GM18868 (cell line): ENCODE measurements around the gene GAB4.
"Not testable (repeated sequence)": the region's sequence is repeated elsewhere in the genome, so short reads cannot be mapped to it uniquely, and the experiment has no call there.

ENCODE experiments used
- ATAC-seq: cut with Tn5 transposase; IDR thresholded peaks from one replicate; pipeline ENCODE4 v1.9.1; 2021; ENCODE audit warnings: mild to moderate bottlenecking, moderate library complexity; ENCODE audit not compliant: unreplicated experiment

The GAB4 gene

GRCh38 chr22:16960220-16960883 is 47.7 kb downstream of the GAB4 start:
- no peak for ATAC-seq

GRCh38 chr22:16959345-16959930 is 48.6 kb downstream of the GAB4 start:
- no peak for ATAC-seq

GRCh38 chr22:16958475-16958874 is 49.5 kb downstream of the GAB4 start:
- ATAC-seq = no peak

- no peak for ATAC-seq
Measured at GRCh38 chr22:16957781-16958180, 50.2 kb downstream of the GAB4 start.

GRCh38 chr22:16956290-16956689 is 51.7 kb downstream of the GAB4 start:
- no peak for ATAC-seq

- ATAC-seq = no peak
Measured at GRCh38 chr22:16955678-16956210, 52.3 kb downstream of the GAB4 start.

- ATAC-seq = no peak
Measured at GRCh38 chr22:16955081-16955480, 52.9 kb downstream of the GAB4 start.

- no peak for ATAC-seq
Measured at GRCh38 chr22:16954060-16954403, 54.0 kb downstream of the GAB4 start.

GRCh38 chr22:16953206-16954059 is 54.6 kb downstream of the GAB4 start:
- no peak for ATAC-seq

- peak; percentile 95 for ATAC-seq
Measured at GRCh38 chr22:16949561-16949960, 58.5 kb downstream of the GAB4 start.

- no peak for ATAC-seq
Measured at GRCh38 chr22:16937811-16938210, 70.2 kb downstream of the GAB4 start.

GRCh38 chr22:16937209-16937608 is 70.8 kb downstream of the GAB4 start:
- not testable (repeated sequence) for ATAC-seq

GRCh38 chr22:16936625-16937024 is 71.4 kb downstream of the GAB4 start:
- ATAC-seq = no peak

GRCh38 chr22:16935209-16935608 is 72.8 kb downstream of the GAB4 start:
- no peak for ATAC-seq

- no peak for ATAC-seq
Measured at GRCh38 chr22:16933291-16934282, 74.4 kb downstream of the GAB4 start.

- ATAC-seq = no peak
Measured at GRCh38 chr22:16932577-16932976, 75.4 kb downstream of the GAB4 start.

GRCh38 chr22:16925407-16925966 is 82.5 kb downstream of the GAB4 start:
- no peak for ATAC-seq

- ATAC-seq = no peak
Measured at GRCh38 chr22:16922706-16923105, 85.3 kb downstream of the GAB4 start.

GRCh38 chr22:16922076-16922475 is 85.9 kb downstream of the GAB4 start:
- no peak for ATAC-seq
